NAMALWA (cell line): ENCODE results near the gene GPSM1.

Experiments used
- DNase-seq: peaks from one replicate; pipeline ENCODE4 v3.0.0-alpha.2; 2015; ENCODE audit warnings: low spot score

GPSM1 gene

DNA sequence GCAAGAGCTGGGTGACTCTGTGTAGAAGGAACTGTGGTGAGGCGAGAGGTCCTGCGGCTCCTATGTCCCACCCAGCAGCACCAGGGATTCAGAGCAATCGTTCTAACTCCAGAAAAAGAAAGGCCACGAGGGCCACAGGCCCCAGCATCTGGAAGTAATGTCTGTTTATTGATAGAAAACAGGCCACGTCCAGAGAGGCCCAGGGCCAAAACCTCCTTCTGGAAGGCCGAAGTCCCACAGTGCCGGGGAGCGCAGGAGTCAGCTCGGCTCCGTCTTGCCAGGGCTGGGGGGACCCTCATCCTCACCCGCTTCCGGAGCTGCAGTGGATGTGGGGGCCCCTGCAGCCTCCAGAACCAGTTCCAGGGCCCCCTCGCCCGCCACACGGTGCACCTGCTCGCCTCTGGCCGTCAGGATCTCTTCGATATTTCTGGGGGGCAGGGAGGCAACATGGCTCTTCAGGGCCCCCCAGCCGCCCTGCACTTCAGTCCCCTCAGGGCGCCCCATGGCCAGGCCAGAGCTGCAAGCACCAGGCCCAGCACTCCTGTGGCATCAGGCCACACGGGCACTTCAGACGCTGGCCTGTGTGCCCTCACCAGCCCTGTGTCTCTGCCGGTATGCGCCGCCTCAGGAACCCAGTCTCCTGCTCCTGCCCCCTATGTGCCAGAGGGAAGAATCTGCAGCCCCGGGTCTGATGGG, 34.6 kb downstream of the GPSM1 start:
- DNase-seq, result no peak

DNA sequence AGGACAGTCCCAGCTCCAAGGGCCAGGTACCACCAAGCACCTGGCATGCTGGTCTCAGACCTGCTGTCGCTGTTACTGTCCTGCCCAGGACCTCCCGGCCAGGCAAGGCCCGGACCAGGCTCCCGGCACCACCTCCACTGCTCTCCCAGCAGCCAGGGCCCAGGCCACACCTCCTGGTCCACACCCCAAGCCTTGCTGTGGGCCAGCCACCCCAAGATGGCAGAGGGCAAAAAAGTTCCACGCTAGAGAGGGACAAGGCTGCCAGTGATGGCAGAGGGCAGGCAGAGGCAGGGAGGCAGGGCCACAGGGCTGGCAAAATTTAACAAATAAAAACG, 35.1 kb downstream of the GPSM1 start:
- DNase-seq, result no peak

- DNase-seq, result peak; percentile 93
These were observed 36.0 kb downstream of the GPSM1 start, which contains the start of gene DNLZ for GRCh38 chr9:136363106-136363948. DNLZ (minus strand) TSS chr9:136363744; CDS start chr9:136363714, 30 bp downstream.

GRCh38 chr9:136363949-136364748, 36.8 kb downstream of the GPSM1 start:
- DNase-seq, result no peak

DNA sequence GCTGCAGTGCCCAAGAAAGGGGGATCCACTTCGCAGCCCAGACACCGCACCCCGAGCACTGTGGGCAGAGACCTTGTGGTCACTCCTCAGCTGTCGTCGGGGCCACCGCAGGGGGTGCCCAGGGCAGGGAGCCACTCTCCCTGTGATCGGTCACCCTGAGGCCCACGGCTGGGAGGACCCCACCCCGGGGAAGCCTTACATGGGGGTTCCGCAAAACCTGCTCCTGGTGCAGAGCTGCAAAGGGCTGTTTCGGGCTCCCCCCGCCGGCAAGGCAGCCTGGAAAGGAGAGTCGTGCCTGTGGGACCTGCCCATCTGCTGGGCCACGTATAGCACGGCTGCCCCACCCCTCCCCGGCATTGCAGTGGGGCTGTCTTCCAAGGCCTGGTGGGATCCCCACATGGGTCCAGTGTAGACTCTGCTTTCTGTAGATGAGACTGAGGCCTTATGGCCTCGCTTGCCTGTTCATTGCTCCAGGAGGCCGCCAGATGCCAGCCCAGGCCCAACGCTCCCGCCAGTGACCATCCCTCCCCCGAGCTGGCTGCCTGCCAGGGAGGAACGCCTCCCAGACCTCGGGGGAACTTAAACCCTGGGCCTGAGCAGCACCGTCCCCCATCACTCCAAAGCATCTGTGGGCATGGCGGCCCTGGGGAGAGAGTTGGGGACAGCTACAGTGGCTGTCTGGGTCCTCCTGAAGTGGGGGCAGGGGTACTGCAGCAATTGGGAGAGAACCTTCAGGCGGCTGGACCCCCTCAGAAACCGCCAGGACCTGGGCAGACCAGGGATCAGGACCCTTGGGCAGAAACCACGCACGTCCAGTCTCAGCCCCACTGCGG, 37.8 kb downstream of the GPSM1 start:
- DNase-seq, result no peak

DNA sequence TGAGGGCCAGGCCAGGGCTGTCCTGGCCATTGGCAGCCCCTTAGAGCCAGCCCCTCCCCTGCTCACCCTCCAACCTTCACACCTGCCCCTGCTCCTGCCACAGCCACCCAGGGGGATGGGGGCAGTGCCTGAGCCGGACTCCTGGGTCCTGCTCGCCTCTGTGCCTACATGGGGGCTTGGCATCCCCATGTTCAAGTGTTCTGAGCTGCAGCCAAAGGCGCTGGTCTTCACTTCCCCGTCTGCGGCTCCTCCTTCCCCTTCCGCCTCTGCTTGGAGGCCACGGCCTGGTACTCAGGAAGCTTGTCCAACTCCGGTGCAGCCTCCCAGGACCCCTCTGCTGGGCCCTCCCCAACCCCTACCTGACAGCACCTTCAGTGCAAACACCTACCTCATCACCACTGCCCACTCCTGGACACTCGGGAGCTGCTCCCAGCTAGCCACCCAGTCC, 38.5 kb downstream of the GPSM1 start:
- no peak for DNase-seq

- DNase-seq, result no peak
These were observed 39.5 kb downstream of the GPSM1 start for GRCh38 chr9:136366826-136367225.

DNA sequence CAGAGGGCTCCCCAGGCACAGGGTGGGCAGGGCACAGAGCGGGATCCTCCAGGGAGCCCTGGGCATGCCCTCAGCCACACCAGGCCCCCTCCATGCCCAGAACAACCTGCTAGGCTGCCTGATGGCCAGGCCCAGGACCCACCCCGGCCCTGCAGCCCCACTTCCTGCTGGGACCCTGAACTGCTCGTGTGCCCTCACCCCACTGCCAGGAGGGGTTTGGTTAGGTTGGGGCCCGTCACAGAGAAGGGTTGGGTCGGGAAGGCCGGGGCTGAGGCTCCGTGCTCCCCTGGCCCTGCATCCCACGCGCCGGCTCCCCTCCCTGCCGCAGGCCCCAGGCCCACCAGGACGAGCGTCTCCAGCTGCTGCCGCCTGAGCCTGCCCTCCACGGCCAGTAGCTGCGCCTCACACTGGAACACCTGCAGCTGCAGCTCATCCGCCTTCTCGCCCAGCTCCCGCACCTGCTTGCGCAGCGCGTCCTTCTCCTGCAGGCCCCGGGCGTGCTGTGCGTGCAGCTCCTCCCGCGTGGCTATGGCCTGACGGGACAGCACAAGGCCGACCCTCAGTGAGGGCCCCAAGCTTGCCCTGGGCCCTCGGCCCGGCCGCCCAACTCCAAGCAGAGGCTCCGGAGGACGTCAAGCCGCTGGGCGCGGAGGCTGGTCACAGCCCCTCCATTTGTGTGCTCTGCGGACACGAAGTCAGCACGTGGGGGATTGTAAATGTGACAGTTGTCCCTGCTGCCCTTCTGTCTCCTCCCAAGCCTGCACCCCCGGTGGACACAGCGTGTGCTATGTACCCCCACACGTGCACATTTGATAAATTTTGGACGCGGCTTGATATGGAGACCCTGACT, 40.2 kb downstream of the GPSM1 start:
- DNase-seq, result no peak

DNA sequence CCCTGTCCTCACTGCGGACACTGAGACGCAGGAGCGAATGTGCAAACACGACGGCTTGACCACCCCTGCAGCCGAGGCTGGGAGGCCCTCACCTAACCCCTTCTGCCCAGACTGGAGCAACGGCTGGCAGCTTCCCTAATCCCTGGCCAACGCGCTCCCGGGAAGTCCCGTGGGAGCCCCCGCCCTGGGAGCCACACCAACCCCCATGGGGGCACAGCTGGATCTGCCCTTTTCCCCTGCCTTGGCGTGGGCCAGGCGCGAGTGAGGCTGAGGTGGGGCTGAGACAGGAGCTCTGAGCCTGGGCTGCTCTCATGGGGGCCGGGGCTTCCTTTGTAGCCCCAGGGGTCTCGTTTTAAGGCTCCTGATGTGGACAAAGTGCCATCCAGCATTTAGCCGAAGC, 40.9 kb downstream of the GPSM1 start:
- DNase-seq, result no peak

- DNase-seq, result no peak
These were observed 42.7 kb downstream of the GPSM1 start for GRCh38 chr9:136370037-136370436.

- no peak for DNase-seq
These were observed 43.6 kb downstream of the GPSM1 start for GRCh38 chr9:136370687-136371532.

- no peak for DNase-seq
These were observed 44.2 kb downstream of the GPSM1 start for GRCh38 chr9:136371533-136371880.

DNA sequence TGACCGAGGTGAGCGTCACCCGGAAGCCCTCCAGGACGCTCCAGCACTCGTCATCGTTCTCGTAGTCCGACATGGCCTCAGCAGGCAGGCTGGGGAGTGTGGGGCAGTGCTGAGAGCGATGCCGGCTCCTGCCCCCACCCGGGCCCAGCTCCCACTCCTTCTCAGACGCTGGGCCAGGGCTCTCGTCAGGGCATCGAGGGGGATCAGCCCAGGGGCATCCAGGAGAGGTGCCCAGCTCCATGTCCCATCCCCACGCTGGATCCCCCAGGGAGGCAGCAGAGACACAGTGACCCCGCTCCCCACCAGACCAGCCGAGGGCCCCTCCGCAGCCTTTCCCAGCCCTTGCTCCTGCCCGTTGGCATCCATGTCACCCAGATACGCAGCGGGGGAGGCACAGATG, 44.7 kb downstream of the GPSM1 start:
- DNase-seq, result no peak

- DNase-seq, result peak; percentile 63
These were observed 45.4 kb downstream of the GPSM1 start for GRCh38 chr9:136372561-136373299.

DNA sequence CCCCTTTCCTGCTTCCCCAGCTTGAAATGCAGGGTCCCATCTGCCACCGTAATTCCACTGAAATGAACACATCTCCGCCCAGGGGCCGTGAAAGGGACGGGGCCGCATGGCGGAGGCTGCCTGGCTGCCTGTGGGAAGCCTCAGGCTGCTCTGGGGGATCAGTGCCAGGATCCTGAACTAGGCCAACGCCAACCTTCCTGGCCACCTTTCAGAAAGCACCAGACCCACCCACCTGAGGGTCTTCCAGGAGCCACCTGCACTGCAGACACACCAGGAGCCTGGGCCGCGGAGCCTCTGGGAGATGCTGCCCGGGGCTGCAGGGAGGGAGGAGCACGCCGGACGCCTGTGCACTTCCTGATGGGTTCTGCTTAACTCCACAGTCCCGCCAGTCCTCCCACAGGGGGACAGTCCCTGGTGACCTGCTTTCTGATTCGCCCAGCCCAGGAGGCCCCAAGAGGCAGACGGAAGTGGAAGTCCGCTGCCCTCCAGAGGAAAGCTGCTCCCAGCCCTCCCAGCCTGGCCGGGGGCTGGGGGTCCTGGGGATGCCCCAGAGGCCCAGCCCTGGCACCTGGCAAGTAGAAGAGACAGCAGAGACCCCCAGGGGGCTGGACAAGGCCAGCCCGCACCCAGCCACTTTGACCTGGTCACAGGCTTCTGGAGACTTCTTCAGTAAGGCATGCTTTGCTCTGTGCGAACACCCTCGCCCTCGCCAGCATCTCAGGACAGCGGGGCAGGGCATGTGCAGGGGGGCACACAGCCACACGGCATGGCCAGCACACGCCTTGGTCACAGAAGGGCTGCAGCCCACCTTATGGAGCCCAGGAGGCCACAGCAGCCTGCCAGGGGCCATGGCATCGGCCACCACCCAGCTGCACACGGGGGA, 46.2 kb downstream of the GPSM1 start, which contains the start of gene CARD9:
Gene CARD9 (minus strand): TSS at position 370 of the 883 bp plus-strand sequence. CDS start 1,591 bp downstream, outside the sequence.
- no peak for DNase-seq

DNA sequence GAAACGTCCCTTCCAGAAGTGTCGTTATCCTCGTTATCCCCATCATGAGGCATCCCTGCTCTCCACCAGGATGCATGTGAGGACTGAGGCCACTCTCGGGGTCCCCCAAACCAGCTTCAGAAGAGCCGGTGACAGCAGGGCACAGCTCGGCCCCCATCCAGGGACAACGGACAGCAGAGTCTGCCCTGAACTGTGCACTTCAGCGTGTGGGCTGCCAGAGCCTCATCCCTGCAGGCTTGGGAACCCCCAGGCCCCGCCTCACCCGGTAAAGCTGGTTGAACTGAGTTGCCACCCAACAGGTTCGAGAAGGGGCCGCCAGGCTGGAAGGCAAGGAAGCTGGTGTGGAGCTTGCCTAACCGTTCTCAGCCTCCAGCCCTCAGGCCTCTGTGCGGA, 46.8 kb downstream of the GPSM1 start:
- no peak for DNase-seq

GRCh38 chr9:136375096-136375495, 47.8 kb downstream of the GPSM1 start:
- no peak for DNase-seq

- no peak for DNase-seq
These were observed 49.1 kb downstream of the GPSM1 start for GRCh38 chr9:136376457-136376856.
